Choroid plexus epithelial cell (primary cell): ENCODE data around the gene CRB3.
A peak's percentile ranks its signal among the peaks of the same experiment; 100 is the strongest.

Source experiments
- DNase-seq: peaks from one replicate; pipeline ENCODE4 v3.0.0-alpha.2; 2010; ENCODE audit warnings: low read depth
- H3K4me3 ChIP-seq: 2 replicates; pipeline ENCODE4 v1.5.1; 2011; ENCODE audit warnings: low read depth, mild to moderate bottlenecking, control low read depth, low read length, moderate library complexity
- TF ChIP-seq, protein P1 (sequence below): conservative IDR thresholded peaks from 2 replicates; pipeline ENCODE4 v1.5.1; 2011; ENCODE audit warnings: low read depth, mild to moderate bottlenecking, control low read depth, inconsistent platforms, low read length, moderate library complexity

CRB3 gene

DNA sequence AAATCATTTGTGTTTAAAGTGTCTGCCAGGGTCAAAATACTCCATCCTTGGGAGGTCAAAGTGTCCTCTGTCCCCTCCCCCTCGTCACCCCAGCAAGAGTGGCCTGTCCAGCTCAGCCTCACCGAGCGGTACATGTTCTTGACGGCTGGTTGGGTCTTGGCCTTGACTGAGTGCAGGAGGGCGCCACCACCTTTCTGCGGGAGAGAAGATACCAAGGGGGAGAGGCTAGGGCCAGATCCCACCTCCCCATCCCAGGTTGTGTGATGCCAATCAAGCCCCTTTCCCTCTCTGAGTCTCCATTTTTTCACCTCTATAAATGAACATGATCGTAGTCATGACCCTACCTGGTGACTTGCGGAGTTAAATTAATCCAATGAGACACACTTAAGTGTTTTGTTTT lies 6.1 kb downstream of the CRB3 start:
- H3K4me3 ChIP-seq = no peak overlapping the region
- TF ChIP-seq, protein P1, sequence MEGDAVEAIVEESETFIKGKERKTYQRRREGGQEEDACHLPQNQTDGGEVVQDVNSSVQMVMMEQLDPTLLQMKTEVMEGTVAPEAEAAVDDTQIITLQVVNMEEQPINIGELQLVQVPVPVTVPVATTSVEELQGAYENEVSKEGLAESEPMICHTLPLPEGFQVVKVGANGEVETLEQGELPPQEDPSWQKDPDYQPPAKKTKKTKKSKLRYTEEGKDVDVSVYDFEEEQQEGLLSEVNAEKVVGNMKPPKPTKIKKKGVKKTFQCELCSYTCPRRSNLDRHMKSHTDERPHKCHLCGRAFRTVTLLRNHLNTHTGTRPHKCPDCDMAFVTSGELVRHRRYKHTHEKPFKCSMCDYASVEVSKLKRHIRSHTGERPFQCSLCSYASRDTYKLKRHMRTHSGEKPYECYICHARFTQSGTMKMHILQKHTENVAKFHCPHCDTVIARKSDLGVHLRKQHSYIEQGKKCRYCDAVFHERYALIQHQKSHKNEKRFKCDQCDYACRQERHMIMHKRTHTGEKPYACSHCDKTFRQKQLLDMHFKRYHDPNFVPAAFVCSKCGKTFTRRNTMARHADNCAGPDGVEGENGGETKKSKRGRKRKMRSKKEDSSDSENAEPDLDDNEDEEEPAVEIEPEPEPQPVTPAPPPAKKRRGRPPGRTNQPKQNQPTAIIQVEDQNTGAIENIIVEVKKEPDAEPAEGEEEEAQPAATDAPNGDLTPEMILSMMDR = no peak
- DNase-seq = no peak

DNA sequence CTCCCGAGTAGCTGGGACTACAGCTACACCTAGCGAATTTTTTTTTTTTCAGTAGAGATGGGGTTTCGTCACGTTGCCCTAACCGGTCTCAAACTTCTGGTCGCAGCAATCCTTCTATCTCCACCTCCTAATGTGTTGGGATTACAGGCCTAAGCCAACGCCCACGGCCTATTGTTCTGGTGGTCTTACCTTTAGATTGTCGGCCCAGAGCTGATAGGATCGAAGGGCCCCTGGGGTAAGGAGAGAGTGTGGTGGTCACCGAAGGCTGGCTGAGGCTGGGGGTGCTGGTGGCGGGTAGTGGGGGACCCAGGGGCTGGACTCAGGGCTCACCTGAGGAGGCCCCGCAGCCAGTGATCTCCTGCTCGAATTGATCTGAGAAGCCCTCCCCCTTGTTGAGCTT lies 7.0 kb downstream of the CRB3 start:
- H3K4me3 ChIP-seq = no peak overlapping the region
- DNase-seq = no peak
- TF ChIP-seq, protein P1 = no peak

DNA sequence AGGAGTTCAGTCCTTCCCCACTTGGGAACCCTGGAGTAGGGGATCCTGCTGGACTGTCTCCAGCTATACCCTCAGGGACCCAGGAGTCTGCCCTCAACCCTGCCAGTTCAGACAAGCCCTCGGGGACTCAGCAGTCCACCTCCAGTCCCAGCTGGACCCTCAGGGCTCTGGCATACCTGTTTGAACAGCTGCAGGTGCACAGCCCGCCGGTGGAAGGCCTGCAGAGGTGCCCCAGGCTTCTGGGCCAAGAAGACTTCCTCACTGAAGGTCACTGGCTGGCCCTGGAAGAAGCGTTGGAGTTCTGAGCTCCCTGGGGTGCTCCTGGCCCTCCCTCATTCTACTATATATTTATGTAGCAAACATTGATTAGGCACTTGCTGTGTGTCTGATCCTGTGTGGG lies 8.6 kb downstream of the CRB3 start:
- TF ChIP-seq, protein P1 = no peak
- no peak for DNase-seq
- H3K4me3 ChIP-seq = no peak overlapping the region

DNA sequence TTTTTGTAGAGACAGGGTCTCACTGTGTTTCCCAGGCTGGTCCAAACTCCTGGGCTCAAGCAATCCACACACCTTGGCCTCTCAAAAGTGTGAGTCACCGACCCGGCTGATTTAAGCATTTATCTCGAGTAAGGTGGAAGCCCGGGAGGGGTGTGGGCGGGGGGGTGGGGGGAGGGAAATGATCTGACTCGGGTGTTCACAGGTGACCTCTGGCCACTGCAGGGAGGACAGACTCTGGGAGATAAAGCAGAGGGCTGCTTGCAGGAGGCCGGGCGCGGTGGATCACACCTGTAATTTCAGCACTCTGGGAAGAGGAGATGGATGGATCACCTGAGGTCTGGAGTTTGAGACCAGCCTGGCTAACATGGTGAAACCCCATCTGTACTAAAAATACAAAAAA lies 9.6 kb downstream of the CRB3 start:
- DNase-seq = no peak
- TF ChIP-seq, protein P1 = no peak
- H3K4me3 ChIP-seq = no peak overlapping the region

DNA sequence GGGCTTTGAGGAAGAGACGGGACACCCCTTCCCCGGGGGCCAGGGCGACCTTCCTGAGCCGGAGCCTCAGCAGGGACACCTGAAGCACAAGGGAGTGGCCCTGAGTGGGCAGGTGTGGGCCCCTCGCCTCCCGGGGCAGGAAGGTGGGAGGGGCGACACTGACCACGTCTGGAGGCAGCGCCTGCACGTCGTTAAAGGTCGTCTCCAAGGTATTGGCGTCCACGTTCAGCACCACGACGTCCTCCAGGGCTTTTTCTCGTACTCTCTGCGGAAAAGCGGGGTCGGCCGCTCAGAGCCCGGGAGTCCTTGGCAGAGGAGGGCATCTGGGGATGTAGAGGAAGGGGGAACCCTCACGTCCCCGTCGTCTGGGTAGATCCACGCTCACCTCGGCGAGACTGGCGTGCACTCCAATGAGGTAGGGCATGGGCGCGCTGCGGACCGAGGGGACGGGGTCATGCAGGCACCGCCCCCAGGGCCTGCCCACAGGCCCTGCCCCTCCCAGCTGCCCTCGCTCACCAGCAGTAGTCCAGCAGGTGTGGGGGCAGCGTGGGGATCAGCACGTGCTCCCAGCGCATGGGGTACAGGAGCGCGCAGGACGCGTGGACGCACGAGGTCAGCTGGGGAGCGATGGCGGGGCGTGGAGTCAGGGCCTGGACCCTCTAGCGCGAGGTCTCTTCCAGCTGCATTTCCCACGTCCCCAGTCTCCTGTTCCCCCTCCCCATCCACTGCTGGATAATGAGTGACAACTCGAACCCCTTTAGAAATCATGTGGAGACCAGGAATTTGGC lies 11.4 kb downstream of the CRB3 start:
- DNase-seq = no peak
- H3K4me3 ChIP-seq = no peak overlapping the region
- TF ChIP-seq, protein P1 = no peak

DNA sequence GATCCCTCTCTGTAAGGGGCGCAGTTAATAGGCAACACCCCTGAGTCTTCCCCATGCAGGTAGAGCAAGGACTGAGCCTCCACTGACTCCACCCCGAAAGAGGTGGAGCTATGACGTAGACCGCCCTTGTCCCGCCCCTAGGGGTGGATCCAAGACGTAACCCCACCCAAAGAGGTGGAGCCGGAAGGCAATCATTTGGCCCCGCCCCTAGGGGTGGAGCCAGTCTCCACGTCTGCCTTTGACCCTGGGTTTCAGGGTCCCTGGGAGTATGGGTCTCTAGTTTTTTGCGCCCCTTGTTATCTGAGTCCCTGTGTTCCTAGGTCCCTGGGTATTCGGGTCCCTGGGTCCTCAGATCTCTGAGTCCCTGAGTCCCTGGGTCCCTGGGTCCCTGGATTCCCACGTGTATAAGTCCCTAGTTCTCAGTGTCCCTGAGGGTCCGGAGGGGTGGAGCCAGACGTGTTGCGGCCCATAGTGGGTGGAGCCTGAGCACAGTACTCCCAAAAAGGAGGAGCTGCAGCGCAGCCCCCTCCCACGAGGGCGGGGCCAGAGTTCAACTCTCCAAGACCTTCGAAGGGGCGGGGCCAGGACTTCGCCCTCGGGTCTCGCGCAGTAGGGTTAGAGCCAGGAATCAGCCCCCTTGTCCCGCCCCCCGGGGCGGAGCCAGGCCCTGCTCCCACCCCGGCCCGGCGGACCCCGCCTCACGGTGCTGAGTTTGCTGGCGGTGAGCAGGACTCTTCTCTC lies 12.3 kb downstream of the CRB3 start:
- peak; percentile 60 for DNase-seq
- H3K4me3 ChIP-seq = peak overlapping the region; percentile 32
- TF ChIP-seq, protein P1 = no peak
